Activated CD4-positive, alpha-beta memory T cell treated with anti-CD3 and anti-CD28 coated beads, Interleukin-2, amount 10 ng/mL, durations not matched to agents 7 days and 5 days (primary cell): ENCODE measurements around the gene MED26. TPM values are rescaled to one million over a fixed set of nuclear protein-coding genes. Genes with fewer than 3 reads are reported as not detected.

Experiments
- CTCF ChIA-PET: fragments of 350-600 bp; sonication (Branson Sonifier 250); formaldehyde crosslinking; loops from one replicate; lab custom pipeline; 2021; ENCODE audit warnings: antibody characterized with exemption, inconsistent platforms; lab: Charles Lee
- POLR2A ChIA-PET: fragments of 350-600 bp; sonication (Branson Sonifier 250); formaldehyde crosslinking; loops from one replicate; lab custom pipeline; 2021; ENCODE audit warnings: antibody characterized with exemption; lab: Charles Lee
- DNase-seq: peaks from one replicate; pipeline ENCODE4 v3.0.0-alpha.2; 2020
- H3K27ac Mint-ChIP-seq: one replicate; pipeline ENCODE4 v1.8.0; 2021; ENCODE audit warnings: mild to moderate bottlenecking, mixed read lengths
- H3K27me3 Mint-ChIP-seq: one replicate; pipeline ENCODE4 v1.8.0; 2021; ENCODE audit warnings: mixed read lengths
- H3K36me3 Mint-ChIP-seq: one replicate; pipeline ENCODE4 v1.8.0; 2021; ENCODE audit warnings: low read depth, mixed read lengths
- H3K4me1 Mint-ChIP-seq: one replicate; pipeline ENCODE4 v1.8.0; 2021; ENCODE audit warnings: mixed read lengths
- H3K4me3 Mint-ChIP-seq: one replicate; pipeline ENCODE4 v1.8.0; 2021; ENCODE audit warnings: mild to moderate bottlenecking, mixed read lengths
- H3K9me3 Mint-ChIP-seq: one replicate; pipeline ENCODE4 v1.8.0; 2021; ENCODE audit warnings: mixed read lengths
- total RNA-seq, 2 experiments: library from RNA; stranded (reverse); gene quantifications; one replicate each; pipeline ENCODE4 v1.2.3, GENCODE V29; 2021

MED26 gene
- total RNA-seq, 2 experiments from 2014 or later: 15.5 to 15.9 TPM

DNA sequence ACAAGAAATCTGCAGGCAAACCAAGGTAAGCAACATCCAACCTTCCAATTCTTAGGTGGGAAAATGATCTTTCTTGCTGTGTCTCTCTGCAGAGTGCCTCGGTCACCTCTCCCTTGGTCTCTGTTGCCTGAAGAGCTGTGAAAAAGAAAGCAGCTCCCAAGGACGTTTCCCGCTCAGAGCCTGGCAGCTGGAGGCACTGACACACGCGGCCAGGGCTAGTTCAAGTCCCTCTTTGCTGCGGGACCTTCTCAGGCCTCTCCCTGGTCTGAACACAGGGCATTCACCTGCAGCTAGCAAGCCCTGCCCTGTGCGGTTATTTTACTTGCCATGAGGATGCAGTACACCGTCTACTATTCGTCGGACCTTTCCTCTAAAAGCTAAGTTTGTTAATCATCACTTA lies 3.8 kb downstream of the MED26 start:
- no peak for DNase-seq
- no peaks in the 10 kb centered on the region for H3K9me3 Mint-ChIP-seq
- no peaks in the 10 kb centered on the region for H3K27me3 Mint-ChIP-seq
- H3K4me1 Mint-ChIP-seq: peaks cover 51% of the 10 kb centered on the region
- H3K4me3 Mint-ChIP-seq: no peak overlapping the region
- POLR2A ChIA-PET: interaction anchor here (1.1 to 1.6 kb wide), 3 partner anchors 8 to 81 kb away, joined by 3 to 7 read pairs (median 4); partner anchors contain the start of genes CHERP and TMEM38A
- H3K36me3 Mint-ChIP-seq: peaks cover 28% of the 10 kb centered on the region
- CTCF ChIA-PET: interaction anchor here (0.6 kb wide), 1 partner anchor 40 kb away, joined by 4 read pairs; no protein-coding TSS in a partner anchor
- H3K27ac Mint-ChIP-seq: no peak overlapping the region

DNA sequence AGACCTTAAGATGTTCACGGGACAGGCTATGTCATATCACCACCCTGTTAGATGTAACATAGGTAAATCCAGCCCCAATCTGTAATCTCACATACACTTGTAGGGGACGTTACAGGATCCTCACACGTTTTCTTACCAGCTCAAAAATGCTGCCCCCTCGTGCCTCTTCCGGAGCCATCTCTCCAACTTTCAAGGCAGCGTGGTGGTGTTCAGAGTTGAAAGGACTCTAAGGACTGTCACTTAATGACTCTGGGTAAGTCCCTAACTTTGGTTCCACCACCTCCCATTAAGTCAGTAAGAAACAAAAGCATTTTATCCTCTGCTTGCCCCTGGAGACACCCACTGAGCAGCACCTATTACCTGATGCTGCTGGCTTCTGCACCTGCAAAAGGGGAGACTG lies 4.4 kb downstream of the MED26 start:
- ChIA-PET POLR2A (interaction anchor here (0.9 to 1.1 kb wide), 2 partner anchors 38 to 55 kb away, joined by 3 read pairs; partner anchors contain the start of gene TMEM38A), CTCF (no interaction called here)
- Mint-ChIP-seq H3K9me3 (no peaks in the 10 kb centered on the region), H3K27ac (no peak overlapping the region), H3K27me3 (no peaks in the 10 kb centered on the region), H3K4me3 (no peak overlapping the region), H3K36me3 (peaks cover 23% of the 10 kb centered on the region), H3K4me1 (peaks cover 52% of the 10 kb centered on the region)
- DNase-seq: no peak

DNA sequence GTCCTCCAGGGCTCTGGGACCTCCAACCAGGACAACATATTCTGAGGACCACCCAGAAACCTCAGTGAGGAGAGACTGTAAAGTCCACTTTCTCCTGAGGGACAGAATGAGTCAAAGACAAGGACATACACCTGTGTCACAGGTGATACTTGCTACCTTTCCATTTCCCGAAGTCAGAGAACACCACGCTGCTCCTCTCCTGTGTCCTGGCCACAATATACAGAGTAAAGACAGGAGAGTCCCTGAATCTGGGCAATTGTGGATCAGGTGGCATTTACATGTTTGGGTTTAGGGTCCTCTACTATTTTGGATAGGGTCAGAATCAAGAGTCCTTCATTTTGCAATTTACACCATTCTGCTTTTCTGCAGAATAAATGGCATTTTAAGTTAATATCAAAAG lies 4.9 kb downstream of the MED26 start:
- Mint-ChIP-seq H3K36me3 (peaks cover 21% of the 10 kb centered on the region), H3K27ac (no peak overlapping the region), H3K27me3 (no peaks in the 10 kb centered on the region), H3K4me3 (no peak overlapping the region), H3K4me1 (peaks cover 53% of the 10 kb centered on the region), H3K9me3 (no peaks in the 10 kb centered on the region)
- ChIA-PET CTCF (no interaction called here), POLR2A (interaction anchor here (0.9 to 1.0 kb wide), 2 partner anchors 22 to 55 kb away, joined by 3 read pairs; no protein-coding TSS in a partner anchor)
- DNase-seq: no peak

DNA sequence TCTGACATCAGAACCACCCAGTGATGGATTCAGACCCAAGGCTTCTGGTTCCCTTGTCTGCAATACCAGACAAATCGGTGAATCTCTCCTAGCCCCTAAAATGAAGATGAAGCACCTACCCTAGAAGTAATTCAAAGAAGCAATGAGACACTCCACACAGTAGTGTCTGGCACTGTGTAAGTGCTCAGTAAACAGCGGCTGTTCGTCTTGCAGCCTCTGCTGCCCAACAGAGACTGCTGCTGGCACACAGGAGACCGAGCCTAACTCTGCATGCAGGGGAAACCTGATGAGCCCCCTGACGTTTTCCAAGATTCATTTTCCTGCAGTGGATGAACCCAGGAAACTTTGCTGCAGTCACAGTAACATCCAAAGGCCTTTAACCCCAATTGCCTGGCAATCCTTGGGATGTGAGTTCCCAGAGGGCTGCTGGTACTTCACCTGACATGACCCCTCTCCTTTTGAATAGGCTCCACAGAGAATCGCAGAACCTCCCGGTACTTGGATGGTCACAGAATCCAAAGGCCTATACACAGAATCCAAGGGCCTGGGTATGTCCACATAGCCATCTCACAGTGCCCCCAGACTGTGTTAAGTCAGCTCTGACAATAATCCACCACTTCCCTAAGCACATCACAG lies 6.7 kb downstream of the MED26 start:
- Mint-ChIP-seq H3K9me3 (no peaks in the 10 kb centered on the region), H3K27me3 (no peaks in the 10 kb centered on the region), H3K36me3 (peaks cover 14% of the 10 kb centered on the region), H3K4me3 (no peak overlapping the region), H3K27ac (no peak overlapping the region), H3K4me1 (peaks cover 57% of the 10 kb centered on the region)
- ChIA-PET CTCF (no interaction called here), POLR2A (no interaction called here)
- DNase-seq: no peak

DNA sequence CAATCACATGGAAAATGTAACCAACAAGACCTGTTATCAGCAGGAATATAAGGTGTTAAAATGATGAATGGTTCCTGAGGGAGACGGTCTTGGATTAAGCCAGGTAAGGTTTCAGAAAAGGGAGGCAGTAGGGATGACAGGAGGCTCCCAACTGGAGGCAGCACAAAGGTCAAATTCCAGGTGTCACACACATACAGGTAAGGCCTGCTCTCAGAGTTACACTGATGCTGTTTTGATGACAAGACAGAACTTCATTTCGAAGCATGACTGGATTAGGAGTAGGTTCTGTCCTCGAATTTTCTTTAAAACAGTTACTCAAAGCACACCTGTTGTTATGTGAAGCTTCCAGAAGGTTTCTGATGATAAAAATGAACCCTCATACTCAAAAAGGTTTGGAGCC lies 7.4 kb downstream of the MED26 start:
- no peak overlapping the region for H3K4me3 Mint-ChIP-seq
- DNase-seq: no peak
- no peaks in the 10 kb centered on the region for H3K9me3 Mint-ChIP-seq
- CTCF ChIA-PET: no interaction called here
- H3K27ac Mint-ChIP-seq: no peak overlapping the region
- H3K36me3 Mint-ChIP-seq: peaks cover 11% of the 10 kb centered on the region
- POLR2A ChIA-PET: no interaction called here
- no peaks in the 10 kb centered on the region for H3K27me3 Mint-ChIP-seq
- peaks cover 57% of the 10 kb centered on the region for H3K4me1 Mint-ChIP-seq

DNA sequence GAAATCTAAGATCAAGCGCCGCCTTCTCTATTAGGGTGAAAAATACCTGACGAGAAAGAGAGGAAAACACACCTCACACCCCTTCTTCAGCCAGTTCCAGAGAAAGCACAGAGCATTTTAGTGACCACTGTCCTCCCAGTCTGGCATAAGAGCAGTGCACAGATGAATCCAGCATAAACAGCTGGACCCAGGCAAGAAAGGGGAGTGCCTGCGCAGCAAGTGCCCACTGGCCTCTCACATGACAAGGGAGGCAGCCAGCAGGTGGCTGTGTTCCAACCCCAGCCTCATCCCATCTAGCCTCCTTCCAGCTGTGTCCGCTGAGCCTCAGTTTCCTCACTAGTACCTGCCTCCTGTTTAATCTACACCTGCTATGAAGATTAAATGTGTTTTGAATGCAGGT lies 8.0 kb downstream of the MED26 start:
- Mint-ChIP-seq H3K27me3 (no peaks in the 10 kb centered on the region), H3K36me3 (peaks cover 5% of the 10 kb centered on the region), H3K9me3 (no peaks in the 10 kb centered on the region), H3K27ac (no peak overlapping the region), H3K4me1 (peaks cover 57% of the 10 kb centered on the region), H3K4me3 (no peak overlapping the region)
- DNase-seq: no peak
- ChIA-PET CTCF (no interaction called here), POLR2A (interaction anchor here (3.8 kb wide), 1 partner anchor 8 kb away, joined by 23 read pairs; the partner anchor contains the start of gene MED26)

DNA sequence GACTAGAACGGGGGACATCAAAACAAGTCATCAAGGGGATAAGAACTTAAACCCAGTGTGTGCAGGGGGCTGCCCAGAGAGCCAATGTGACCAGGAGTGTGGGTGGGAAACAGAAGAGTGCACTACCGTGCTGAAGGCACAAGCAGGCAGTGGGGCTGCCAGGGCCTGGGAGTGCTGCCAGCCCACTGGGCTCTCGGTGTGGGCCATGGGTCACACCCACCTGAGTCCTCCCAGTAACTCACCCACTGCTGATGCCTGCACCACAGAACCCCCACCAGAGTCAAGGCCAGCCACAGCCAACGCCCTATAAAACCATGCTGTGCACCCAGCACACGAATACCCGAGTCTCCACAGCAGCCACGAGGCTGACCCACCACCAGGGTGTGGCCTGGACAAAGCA lies 8.5 kb downstream of the MED26 start:
- no peak overlapping the region for H3K4me3 Mint-ChIP-seq
- POLR2A ChIA-PET: interaction anchor here (3.8 kb wide), 1 partner anchor 8 kb away, joined by 23 read pairs; the partner anchor contains the start of gene MED26
- CTCF ChIA-PET: no interaction called here
- H3K9me3 Mint-ChIP-seq: no peaks in the 10 kb centered on the region
- H3K36me3 Mint-ChIP-seq: peaks cover 4% of the 10 kb centered on the region
- no peaks in the 10 kb centered on the region for H3K27me3 Mint-ChIP-seq
- peaks cover 55% of the 10 kb centered on the region for H3K4me1 Mint-ChIP-seq
- H3K27ac Mint-ChIP-seq: no peak overlapping the region
- no peak for DNase-seq

DNA sequence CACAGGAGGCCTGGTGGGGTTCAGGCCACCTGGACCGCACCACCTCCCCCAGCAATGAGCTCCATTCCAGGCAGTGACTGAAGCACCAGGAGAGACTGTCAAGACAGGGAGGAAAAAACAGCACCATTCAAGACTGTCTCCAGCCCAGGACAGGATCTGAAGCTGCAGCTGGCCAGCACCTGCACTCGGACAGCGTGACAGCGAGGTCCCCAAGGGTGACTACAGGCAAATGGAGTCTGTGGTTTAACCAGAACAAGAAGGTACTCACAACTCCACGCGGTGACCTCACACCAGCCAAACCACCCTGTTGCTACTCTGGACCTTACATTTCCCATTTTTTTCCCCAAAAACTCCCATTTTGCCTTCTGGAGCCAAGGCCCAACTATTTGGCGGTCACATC lies 9.8 kb downstream of the MED26 start:
- ChIA-PET CTCF (no interaction called here), POLR2A (interaction anchor here (3.8 kb wide), 1 partner anchor 10 kb away, joined by 23 read pairs; the partner anchor contains the start of gene MED26)
- no peak for DNase-seq
- H3K4me3 Mint-ChIP-seq: no peak overlapping the region
- no peaks in the 10 kb centered on the region for H3K27me3 Mint-ChIP-seq
- no peaks in the 10 kb centered on the region for H3K9me3 Mint-ChIP-seq
- no peak overlapping the region for H3K27ac Mint-ChIP-seq
- no peaks in the 10 kb centered on the region for H3K36me3 Mint-ChIP-seq
- H3K4me1 Mint-ChIP-seq: peaks cover 56% of the 10 kb centered on the region

DNA sequence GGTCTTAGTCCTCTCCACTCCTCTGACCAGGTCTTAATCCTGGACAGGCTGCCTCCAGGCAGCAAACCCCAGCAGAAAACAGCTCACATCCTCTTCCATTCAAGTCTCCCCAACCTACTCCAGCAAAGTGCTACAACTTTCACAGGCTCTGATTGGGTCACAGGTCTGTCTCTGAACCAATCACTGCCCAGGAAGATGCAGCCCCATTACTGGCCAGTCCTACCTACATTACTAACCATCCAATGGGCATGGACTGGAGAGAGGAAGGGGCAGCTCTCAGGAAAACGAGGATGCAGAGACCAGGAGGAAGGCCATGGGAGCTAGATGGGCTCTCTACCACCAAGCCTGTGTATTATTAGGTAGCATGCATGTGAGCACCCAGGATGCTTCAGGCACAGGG lies 12.2 kb downstream of the MED26 start:
- no peaks in the 10 kb centered on the region for H3K36me3 Mint-ChIP-seq
- no peaks in the 10 kb centered on the region for H3K27me3 Mint-ChIP-seq
- ChIA-PET POLR2A (interaction anchor here (1.4 to 2.1 kb wide), 4 partner anchors 9 to 43 kb away, joined by 3 to 11 read pairs (median 6); partner anchors contain the start of gene MED26), CTCF (interaction anchor here (1.6 kb wide), 1 partner anchor 29 kb away, joined by 3 read pairs; no protein-coding TSS in a partner anchor)
- H3K4me3 Mint-ChIP-seq: no peak overlapping the region
- H3K27ac Mint-ChIP-seq: no peak overlapping the region
- H3K9me3 Mint-ChIP-seq: no peaks in the 10 kb centered on the region
- peaks cover 72% of the 10 kb centered on the region for H3K4me1 Mint-ChIP-seq
- no peak for DNase-seq

DNA sequence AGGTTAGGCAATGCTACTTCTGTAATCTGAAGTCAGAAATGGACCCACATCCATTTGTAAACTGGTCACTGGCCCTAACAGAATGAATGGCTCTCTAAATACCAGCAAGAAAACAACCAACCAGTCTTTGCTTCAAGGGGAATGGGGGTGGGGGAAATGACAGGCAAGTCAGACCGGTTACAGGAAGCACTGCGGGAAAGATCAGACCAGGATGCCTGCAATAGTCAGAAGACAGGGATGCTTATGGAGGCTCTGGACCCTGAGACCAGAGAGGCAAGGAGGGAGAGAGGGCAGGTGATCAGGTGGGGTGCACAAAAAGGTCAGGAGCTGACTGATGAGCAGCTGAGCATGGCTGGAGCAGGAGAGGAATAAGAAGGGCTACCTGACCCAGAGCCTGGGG lies 13.1 kb downstream of the MED26 start:
- Mint-ChIP-seq H3K36me3 (no peaks in the 10 kb centered on the region), H3K27me3 (no peaks in the 10 kb centered on the region), H3K4me3 (no peak overlapping the region), H3K27ac (peak overlapping the region; percentile 65), H3K4me1 (peaks cover 75% of the 10 kb centered on the region), H3K9me3 (no peaks in the 10 kb centered on the region)
- no peak for DNase-seq
- CTCF ChIA-PET: interaction anchor here (1.6 kb wide), 1 partner anchor 28 kb away, joined by 3 read pairs; no protein-coding TSS in a partner anchor
- POLR2A ChIA-PET: interaction anchor here (0.5 to 2.1 kb wide), 6 partner anchors 10 to 160 kb away, joined by 3 to 11 read pairs (median 4); partner anchors contain the start of genes MED26 and SLC35E1

DNA sequence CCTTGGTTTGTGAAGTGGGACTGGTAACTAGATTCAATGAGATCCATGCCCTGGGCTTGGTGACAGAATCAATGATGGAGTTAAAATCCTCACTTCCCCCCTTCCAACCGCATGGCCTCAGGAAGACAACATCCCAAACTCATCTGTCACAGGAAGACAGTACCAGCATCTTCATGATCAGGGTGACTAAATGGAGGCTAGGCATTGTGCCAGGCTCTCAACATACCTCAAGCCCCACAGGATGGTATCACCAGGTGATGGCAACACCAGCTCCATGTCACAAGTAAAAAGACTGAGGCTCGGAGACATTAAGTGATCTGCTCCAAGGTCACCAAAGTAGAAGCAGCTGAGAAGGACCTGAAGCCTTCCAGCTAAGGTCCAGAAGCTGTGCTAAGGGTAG lies 14.2 kb downstream of the MED26 start:
- CTCF ChIA-PET: no interaction called here

DNA sequence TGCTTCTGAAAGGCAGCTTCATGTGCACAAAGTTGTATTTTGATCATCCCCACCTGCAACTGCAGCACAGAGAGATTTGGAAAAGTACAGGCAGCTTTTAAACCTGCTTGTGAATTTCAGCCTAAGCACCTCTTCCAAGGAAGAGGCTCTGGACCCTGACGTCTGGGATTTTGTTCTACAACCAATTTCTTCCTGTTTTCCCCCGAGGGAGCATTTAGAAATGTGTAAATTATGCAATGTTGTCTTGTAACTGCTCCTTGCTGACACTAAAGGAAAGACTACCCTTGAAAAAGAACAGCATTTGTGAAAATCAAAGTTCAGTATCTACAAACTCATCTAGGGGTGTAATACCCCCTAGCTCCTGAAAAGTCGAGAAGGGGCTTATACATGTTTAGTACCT lies 15.4 kb downstream of the MED26 start:
- Mint-ChIP-seq H3K27me3 (no peaks in the 10 kb centered on the region), H3K36me3 (no peaks in the 10 kb centered on the region), H3K9me3 (no peaks in the 10 kb centered on the region), H3K4me3 (no peak overlapping the region), H3K4me1 (peaks cover 72% of the 10 kb centered on the region), H3K27ac (no peak overlapping the region)
- ChIA-PET CTCF (interaction anchor here (1.3 kb wide), 1 partner anchor 25 kb away, joined by 4 read pairs; no protein-coding TSS in a partner anchor), POLR2A (interaction anchor here (0.9 to 1.2 kb wide), 2 partner anchors 28 to 70 kb away, joined by 3 to 4 read pairs; no protein-coding TSS in a partner anchor)
- no peak for DNase-seq

More for the DNA sequence above, 14.2 kb downstream of the MED26 start:
- no peak overlapping the region for H3K4me3 Mint-ChIP-seq
- POLR2A ChIA-PET: interaction anchor here (1.2 kb wide), 1 partner anchor 41 kb away, joined by 3 read pairs; the partner anchor contains the start of gene SLC35E1
- no peaks in the 10 kb centered on the region for H3K9me3 Mint-ChIP-seq
- no peaks in the 10 kb centered on the region for H3K36me3 Mint-ChIP-seq
- DNase-seq: no peak
- H3K27ac Mint-ChIP-seq: no peak overlapping the region
- H3K27me3 Mint-ChIP-seq: no peaks in the 10 kb centered on the region
- H3K4me1 Mint-ChIP-seq: peaks cover 68% of the 10 kb centered on the region

DNA sequence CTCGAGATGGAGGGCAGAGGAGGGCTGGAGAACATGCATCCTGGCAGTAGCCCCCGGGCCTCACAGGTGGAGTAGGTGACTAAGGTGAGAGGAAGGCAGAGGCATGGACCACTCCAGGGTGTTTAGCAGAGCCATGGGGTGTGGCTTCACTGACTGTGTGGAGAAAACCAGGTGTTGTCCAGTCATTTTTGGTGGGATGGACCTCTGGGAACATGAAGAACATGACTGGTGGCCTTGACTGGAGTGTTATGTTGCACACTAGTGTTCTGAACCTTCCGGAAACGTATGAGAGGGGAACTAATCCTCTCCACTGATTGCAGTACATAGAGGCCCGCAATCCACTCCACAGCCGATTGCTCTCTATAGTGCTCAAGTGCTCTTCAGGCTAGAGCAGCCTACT lies 16.9 kb downstream of the MED26 start:
- ChIA-PET CTCF (no interaction called here), POLR2A (interaction anchor here (0.9 kb wide), 1 partner anchor 16 kb away, joined by 3 read pairs; no protein-coding TSS in a partner anchor)
- peaks cover 65% of the 10 kb centered on the region for H3K4me1 Mint-ChIP-seq
- no peaks in the 10 kb centered on the region for H3K9me3 Mint-ChIP-seq
- DNase-seq: no peak
- H3K27ac Mint-ChIP-seq: no peak overlapping the region
- H3K4me3 Mint-ChIP-seq: no peak overlapping the region
- H3K36me3 Mint-ChIP-seq: no peaks in the 10 kb centered on the region
- no peaks in the 10 kb centered on the region for H3K27me3 Mint-ChIP-seq
